Tibial artery (tissue), 4 donors: Measurements from ENCODE around the gene KIAA0586.
"Not testable (repeated sequence)": the region's sequence is repeated elsewhere in the genome, so short reads cannot be mapped to it uniquely, and the experiment has no call there.

Experiments used
- DNase-seq, 2 donors: peaks; one replicate each; pipeline ENCODE4 v3.0.0-alpha.2; 2019
- H3K27ac ChIP-seq, 2 donors: fragments of 200-600 bp; sonication (generic) in 1 of 2; 1 replicate in 1 of 2; 2 replicates in 1 of 2; pipeline ENCODE4 v1.5.1; 2018 to 2019; ENCODE audit warnings: mild to moderate bottlenecking in 1 of 2
- H3K27me3 ChIP-seq, 2 donors: fragments of 200-600 bp; sonication (generic) in 1 of 2; one replicate each; pipeline versions ENCODE4 v1.5.1 to v1.6.0; 2016 to 2019
- H3K36me3 ChIP-seq, 3 donors: fragments of 200-600 bp; sonication (generic) in 2 of 3; one replicate each; pipeline ENCODE4 v1.5.1; 2016 to 2019; ENCODE audit warnings: mild to moderate bottlenecking in 2 of 3
- H3K4me1 ChIP-seq, 4 donors: fragments of 200-600 bp; sonication (generic) in 2 of 4; 1 replicate in 3 of 4; 2 replicates in 1 of 4; pipeline ENCODE4 v1.5.1; 2016 to 2019
- H3K4me3 ChIP-seq, 2 donors: fragments of 200-600 bp; sonication (generic) in 1 of 2; 1 replicate in 1 of 2; 2 replicates in 1 of 2; pipeline ENCODE4 v1.5.1; 2018 to 2019; ENCODE audit warnings: mild to moderate bottlenecking in 2 of 2
- H3K9me3 ChIP-seq, 3 donors: fragments of 200-600 bp; sonication (generic) in 1 of 3; one replicate each; pipeline ENCODE4 v1.5.1; 2016 to 2019
- CTCF ChIP-seq, 2 experiments: fragments of 200-600 bp in 1 of 2; fragments of 450-650 bp in 1 of 2; IDR thresholded peaks; one replicate each; pipeline ENCODE4 v1.5.1; 2017 to 2019; ENCODE audit warnings: antibody characterized with exemption in 2 of 2, mild to moderate bottlenecking in 1 of 2, moderate library complexity in 1 of 2
- intact Hi-C: fragments of 100-400 bp; cut with DNase I; formaldehyde crosslinking; loops from one replicate; pipeline ENCODE4 v1.15.0; 2023; ENCODE audit warnings: low total_unique reads

KIAA0586 gene

GRCh38 chr14:58415636-58416547, 11.6 kb upstream of the KIAA0586 start:
- no peaks in the 10 kb centered on the region for H3K4me1 ChIP-seq
- DNase-seq, result no peak
- H3K9me3 ChIP-seq, result no peaks in the 10 kb centered on the region
- no peaks in the 10 kb centered on the region for H3K27me3 ChIP-seq
- peaks cover 24 to 65% (median 30%) of the 10 kb centered on the region in 3 donors for H3K36me3 ChIP-seq
- intact Hi-C loops, result no loop called here
- H3K27ac ChIP-seq, result no peak overlapping the region
- H3K4me3 ChIP-seq, result no peak overlapping the region
- no peak for TF ChIP-seq CTCF (IDR thresholded peaks at IDR 0.05)

- peaks cover 17 to 63% (median 24%) of the 10 kb centered on the region in 3 donors for H3K36me3 ChIP-seq
These were observed 10.6 kb upstream of the KIAA0586 start for GRCh38 chr14:58416934-58417333.

GRCh38 chr14:58426670-58427280, 744 bp upstream of the KIAA0586 start:
- H3K27me3 ChIP-seq, result no peaks in the 10 kb centered on the region
- H3K9me3 ChIP-seq, result no peaks in the 10 kb centered on the region
- intact Hi-C loops, result no loop called here
- peaks cover 0 to 35% (median 25%) of the 10 kb centered on the region in 4 donors for H3K4me1 ChIP-seq
- no peak for TF ChIP-seq CTCF (IDR thresholded peaks at IDR 0.05)
- DNase-seq, result peak; percentile 43 to 74
- H3K36me3 ChIP-seq, result peaks cover 0 to 21% (median 14%) of the 10 kb centered on the region in 3 donors
- H3K27ac ChIP-seq, result peak overlapping the region; percentile 88 to 91
- H3K4me3 ChIP-seq, result peak overlapping the region; percentile 85 to 89

More at GRCh38 chr14:58416934-58417333, 10.6 kb upstream of the KIAA0586 start:
- intact Hi-C loops, DNase-seq, H3K4me1 ChIP-seq, H3K4me3 ChIP-seq, H3K27ac ChIP-seq, H3K27me3 ChIP-seq, H3K9me3 ChIP-seq: not testable (repeated sequence)

- intact Hi-C loops, result no loop called here
- TF ChIP-seq CTCF (IDR thresholded peaks at IDR 0.05), result no peak
- no peak for DNase-seq
- peaks cover 0 to 35% (median 25%) of the 10 kb centered on the region in 4 donors for H3K4me1 ChIP-seq
- H3K36me3 ChIP-seq, result peaks cover 7 to 26% (median 20%) of the 10 kb centered on the region in 3 donors
- H3K27me3 ChIP-seq, result no peaks in the 10 kb centered on the region
- H3K9me3 ChIP-seq, result no peaks in the 10 kb centered on the region
- peak overlapping the region; percentile 85 to 89 for H3K4me3 ChIP-seq
- peak overlapping the region; percentile 88 to 91 for H3K27ac ChIP-seq
These were observed 682 bp downstream of the KIAA0586 start for GRCh38 chr14:58428118-58428683.

DNA sequence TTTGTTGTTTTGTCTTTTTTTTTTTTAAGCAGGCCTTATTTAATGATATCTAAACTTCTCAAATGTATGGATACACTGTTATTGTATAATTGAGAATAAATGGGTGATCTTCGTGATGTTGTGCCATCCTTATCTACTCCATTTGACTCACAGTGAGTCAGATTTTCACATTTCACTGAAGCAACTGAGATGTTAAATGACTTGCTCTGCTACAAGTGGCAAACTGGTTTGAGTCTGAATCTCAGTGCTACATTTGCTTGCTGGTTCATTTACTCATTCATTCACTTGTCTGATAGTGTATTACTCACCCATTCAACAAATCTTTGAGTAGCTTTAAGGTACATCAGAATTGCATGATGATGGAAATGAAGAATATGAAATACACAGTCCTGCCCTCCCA, 2.6 kb downstream of the KIAA0586 start:
- Histone ChIP-seq H3K4me3 (no peak overlapping the region), H3K4me1 (peaks cover 0 to 35% (median 22%) of the 10 kb centered on the region in 4 donors), H3K36me3 (peaks cover 8 to 35% (median 27%) of the 10 kb centered on the region in 3 donors), H3K27me3 (no peaks in the 10 kb centered on the region), H3K27ac (no peak overlapping the region), H3K9me3 (no peaks in the 10 kb centered on the region)
- DNase-seq, result no peak
- intact Hi-C loops, result no loop called here
- TF ChIP-seq CTCF (IDR thresholded peaks at IDR 0.05), result no peak
